Limb (tissue), 2 donors: Measurements from ENCODE around the gene KCP.
"Not testable (repeated sequence)": the region's sequence is repeated elsewhere in the genome, so short reads cannot be mapped to it uniquely, and the experiment has no call there.

ENCODE experiments used
- DNase-seq, 2 donors: peaks; one replicate each; pipeline ENCODE4 v3.0.0-alpha.2; 2016; ENCODE audit errors: extremely low spot score in 2 of 2

Gene KCP

GRCh38 chr7:128910569-128910945, at the start of gene KCP:
KCP (minus strand) TSS chr7:128910709; CDS start chr7:128910676, 33 bp downstream.
- peak in 1 of 2 donors; percentile 63 for DNase-seq

GRCh38 chr7:128959296-128959695, 48.8 kb upstream of the KCP start:
- no peak for DNase-seq

- DNase-seq = no peak
Observed at GRCh38 chr7:128955981-128956380, 45.5 kb upstream of the KCP start.

GRCh38 chr7:128954830-128955802, 44.6 kb upstream of the KCP start:
- no peak for DNase-seq

- no peak for DNase-seq
Observed at GRCh38 chr7:128954150-128954549, 43.6 kb upstream of the KCP start.

- no peak for DNase-seq
Observed at GRCh38 chr7:128951296-128951695, 40.8 kb upstream of the KCP start.

GRCh38 chr7:128948976-128949760, 38.7 kb upstream of the KCP start:
- DNase-seq = no peak

- DNase-seq = no peak
Observed at GRCh38 chr7:128948312-128948973, 37.9 kb upstream of the KCP start.

GRCh38 chr7:128947854-128948253, 37.3 kb upstream of the KCP start:
- no peak for DNase-seq

GRCh38 chr7:128946936-128947830, 36.7 kb upstream of the KCP start:
- DNase-seq = no peak

GRCh38 chr7:128945668-128946366, 35.3 kb upstream of the KCP start:
- no peak for DNase-seq

- DNase-seq = no peak
Observed at GRCh38 chr7:128944487-128945236, 34.2 kb upstream of the KCP start.

GRCh38 chr7:128943251-128943650, 32.7 kb upstream of the KCP start:
- not testable (repeated sequence) for DNase-seq

GRCh38 chr7:128941946-128942526, 31.5 kb upstream of the KCP start:
- no peak for DNase-seq

GRCh38 chr7:128941323-128941890, 30.9 kb upstream of the KCP start:
- no peak for DNase-seq

GRCh38 chr7:128940494-128941322, 30.2 kb upstream of the KCP start:
- no peak for DNase-seq

GRCh38 chr7:128939861-128940410, 29.4 kb upstream of the KCP start:
- no peak for DNase-seq
